ENCODE measurements around the gene KLHL9. TPM values are rescaled to one million over a fixed set of nuclear protein-coding genes. Genes with fewer than 3 reads are reported as not detected.
"Not testable (repeated sequence)": the region's sequence is repeated elsewhere in the genome, so short reads cannot be mapped to it uniquely, and the experiment has no call there.

Gene KLHL9
- polyA plus RNA-seq, result 10 to 100 TPM in 1 of 4 donors, 1 to 10 TPM in 3; 4.6 to 31.5 (median 7.5) TPM
- long read RNA-seq, donor 1, full-length matches to known transcripts, result 60 of 65 reads
- long read RNA-seq, donor 1, partial matches to known transcripts, result 5 of 65 reads
- long read RNA-seq, donor 1, other reads (novel, unspliced or antisense), result 0 of 65 reads
- long read RNA-seq, donor 2, full-length matches to known transcripts, result 14 of 14 reads
- long read RNA-seq, donor 2, partial matches to known transcripts, result 0 of 14 reads
- long read RNA-seq, donor 2, other reads (novel, unspliced or antisense), result 0 of 14 reads
- long read RNA-seq, donor 3, full-length matches to known transcripts, result 34 of 34 reads
- long read RNA-seq, donor 3, partial matches to known transcripts, result 0 of 34 reads
- long read RNA-seq, donor 3, other reads (novel, unspliced or antisense), result 0 of 34 reads
- long read RNA-seq, donor 4, full-length matches to known transcripts, result 2 of 2 reads
- long read RNA-seq, donor 4, partial matches to known transcripts, result 0 of 2 reads
- long read RNA-seq, donor 4, other reads (novel, unspliced or antisense), result 0 of 2 reads
- long read RNA-seq, donor 5, full-length matches to known transcripts, result 13 of 13 reads
- long read RNA-seq, donor 5, partial matches to known transcripts, result 0 of 13 reads
- long read RNA-seq, donor 5, other reads (novel, unspliced or antisense), result 0 of 13 reads
- long read RNA-seq, donor 6, full-length matches to known transcripts, result 19 of 19 reads
- long read RNA-seq, donor 6, partial matches to known transcripts, result 0 of 19 reads
- long read RNA-seq, donor 6, other reads (novel, unspliced or antisense), result 0 of 19 reads
- long read RNA-seq, donor 7, full-length matches to known transcripts, result 31 of 31 reads
- long read RNA-seq, donor 7, partial matches to known transcripts, result 0 of 31 reads
- long read RNA-seq, donor 7, other reads (novel, unspliced or antisense), result 0 of 31 reads
- long read RNA-seq, donor 8, full-length matches to known transcripts, result 5 of 5 reads
- long read RNA-seq, donor 8, partial matches to known transcripts, result 0 of 5 reads
- long read RNA-seq, donor 8, other reads (novel, unspliced or antisense), result 0 of 5 reads
- long read RNA-seq, donor 9, full-length matches to known transcripts, result 8 of 8 reads
- long read RNA-seq, donor 9, partial matches to known transcripts, result 0 of 8 reads
- long read RNA-seq, donor 9, other reads (novel, unspliced or antisense), result 0 of 8 reads
- long read RNA-seq, donor 10, full-length matches to known transcripts, result 43 of 43 reads
- long read RNA-seq, donor 10, partial matches to known transcripts, result 0 of 43 reads
- long read RNA-seq, donor 10, other reads (novel, unspliced or antisense), result 0 of 43 reads

- H3K36me3 ChIP-seq (ENCODE audit: control insufficient read depth in 3 of 3, insufficient read depth in 2 of 3, low read depth in 1 of 3, low read length in 3 of 3), result peaks cover 0 to 2% (median 0%) of the 10 kb centered on the region in 3 donors
- peaks cover 0 to 3% (median 1%) of the 10 kb centered on the region in 3 donors for H3K27me3 ChIP-seq (ENCODE audit: control insufficient read depth in 3 of 3, insufficient read depth in 3 of 3, low read length in 3 of 3)
- peak within 1 kb of the TSS; percentile 95 to 99 (median 98) for H3K27ac ChIP-seq (ENCODE audit: low read depth in 1 of 3, low read length in 2 of 3)
- H3K4me3 ChIP-seq (ENCODE audit: low read depth in 1 of 3, low read length in 3 of 3), result peak within 1 kb of the TSS; percentile 72 to 88 (median 84)
- H3K4me1 ChIP-seq (ENCODE audit: control insufficient read depth in 3 of 3, insufficient read depth in 2 of 3, low read depth in 1 of 3, low read length in 2 of 3), result peaks cover 4 to 12% (median 6%) of the 10 kb centered on the region in 3 donors
- WGBS, 3 donors, result 0% methylated on average over 55 of the region's 55 CpGs
- DNase-seq (peak; percentile 94 to 98), FAIRE-seq (no peak)
- H3K9me3 ChIP-seq (ENCODE audit: control insufficient read depth in 2 of 2, insufficient read depth in 1 of 2, low read depth in 1 of 2, low read length in 1 of 2), result no peaks in the 10 kb centered on the region
Measured at GRCh38 chr9:21334701-21335632, at the start of gene KLHL9. Gene KLHL9 (minus strand): TSS chr9:21335404. CDS start chr9:21334859, 545 bp downstream.

- H3K36me3 ChIP-seq (ENCODE audit: control insufficient read depth in 3 of 3, insufficient read depth in 2 of 3, low read depth in 1 of 3, low read length in 3 of 3), result no peaks in the 10 kb centered on the region
- no peak overlapping the region for H3K4me3 ChIP-seq (ENCODE audit: low read depth in 1 of 3, low read length in 3 of 3)
- WGBS, 3 donors, result 39 to 54% (median 47%) methylated on average over 4 of the region's 4 CpGs
- H3K9me3 ChIP-seq (ENCODE audit: control insufficient read depth in 2 of 2, insufficient read depth in 1 of 2, low read depth in 1 of 2, low read length in 1 of 2), result no peaks in the 10 kb centered on the region
- no peaks in the 10 kb centered on the region for H3K4me1 ChIP-seq (ENCODE audit: control insufficient read depth in 3 of 3, insufficient read depth in 2 of 3, low read depth in 1 of 3, low read length in 2 of 3)
- FAIRE-seq, result no peak
- H3K27me3 ChIP-seq (ENCODE audit: control insufficient read depth in 3 of 3, insufficient read depth in 3 of 3, low read length in 3 of 3), result peaks cover 0 to 12% (median 2%) of the 10 kb centered on the region in 3 donors
- DNase-seq, result no peak
- H3K27ac ChIP-seq (ENCODE audit: low read depth in 1 of 3, low read length in 2 of 3), result no peak overlapping the region
Measured at GRCh38 chr9:21383627-21384026, 48.4 kb upstream of the KLHL9 start.

- DNase-seq (peak in 1 of 2 donors; percentile 8), FAIRE-seq (no peak)
- 41 to 53% (median 45%) methylated on average over 5 of the region's 5 CpGs for WGBS, 3 donors
- H3K4me1 ChIP-seq (ENCODE audit: control insufficient read depth in 3 of 3, insufficient read depth in 2 of 3, low read depth in 1 of 3, low read length in 2 of 3), result no peaks in the 10 kb centered on the region
- no peaks in the 10 kb centered on the region for H3K36me3 ChIP-seq (ENCODE audit: control insufficient read depth in 3 of 3, insufficient read depth in 2 of 3, low read depth in 1 of 3, low read length in 3 of 3)
- peaks cover 0 to 12% (median 3%) of the 10 kb centered on the region in 3 donors for H3K27me3 ChIP-seq (ENCODE audit: control insufficient read depth in 3 of 3, insufficient read depth in 3 of 3, low read length in 3 of 3)
- H3K27ac ChIP-seq (ENCODE audit: low read depth in 1 of 3, low read length in 2 of 3), result no peak overlapping the region
- no peaks in the 10 kb centered on the region for H3K9me3 ChIP-seq (ENCODE audit: control insufficient read depth in 2 of 2, insufficient read depth in 1 of 2, low read depth in 1 of 2, low read length in 1 of 2)
- no peak overlapping the region for H3K4me3 ChIP-seq (ENCODE audit: low read depth in 1 of 3, low read length in 3 of 3)
Measured at GRCh38 chr9:21381448-21382339, 46.5 kb upstream of the KLHL9 start.

DNA sequence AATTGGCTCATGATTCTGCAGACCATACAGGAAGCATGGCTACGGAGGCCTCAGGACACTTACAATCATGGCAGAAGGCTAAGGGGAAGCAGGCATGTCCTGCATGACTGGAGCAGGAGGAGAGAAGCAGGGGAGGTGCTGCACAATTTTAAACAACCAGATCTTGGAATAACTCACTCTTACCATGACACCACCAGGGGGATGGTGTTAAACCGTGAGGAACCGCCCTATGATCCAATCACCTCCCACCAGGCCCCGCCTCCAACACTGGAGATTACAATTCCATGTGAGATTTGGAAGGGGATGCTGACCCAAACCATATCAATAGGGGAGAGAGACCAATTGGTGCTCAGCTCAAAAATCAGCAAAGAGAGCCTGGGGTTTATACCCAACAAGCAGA, 36.3 kb upstream of the KLHL9 start:
- H3K27ac ChIP-seq (ENCODE audit: low read depth in 1 of 3, low read length in 2 of 3); H3K36me3 ChIP-seq (ENCODE audit: control insufficient read depth in 3 of 3, insufficient read depth in 2 of 3, low read depth in 1 of 3, low read length in 3 of 3); H3K9me3 ChIP-seq (ENCODE audit: control insufficient read depth in 2 of 2, insufficient read depth in 1 of 2, low read depth in 1 of 2, low read length in 1 of 2); H3K4me1 ChIP-seq (ENCODE audit: control insufficient read depth in 3 of 3, insufficient read depth in 2 of 3, low read depth in 1 of 3, low read length in 2 of 3); FAIRE-seq; DNase-seq; H3K4me3 ChIP-seq (ENCODE audit: low read depth in 1 of 3, low read length in 3 of 3); H3K27me3 ChIP-seq (ENCODE audit: control insufficient read depth in 3 of 3, insufficient read depth in 3 of 3, low read length in 3 of 3): not testable (repeated sequence)
- WGBS, 3 donors, result 73 to 75% (median 73%) methylated on average over 4 of the region's 4 CpGs

DNA sequence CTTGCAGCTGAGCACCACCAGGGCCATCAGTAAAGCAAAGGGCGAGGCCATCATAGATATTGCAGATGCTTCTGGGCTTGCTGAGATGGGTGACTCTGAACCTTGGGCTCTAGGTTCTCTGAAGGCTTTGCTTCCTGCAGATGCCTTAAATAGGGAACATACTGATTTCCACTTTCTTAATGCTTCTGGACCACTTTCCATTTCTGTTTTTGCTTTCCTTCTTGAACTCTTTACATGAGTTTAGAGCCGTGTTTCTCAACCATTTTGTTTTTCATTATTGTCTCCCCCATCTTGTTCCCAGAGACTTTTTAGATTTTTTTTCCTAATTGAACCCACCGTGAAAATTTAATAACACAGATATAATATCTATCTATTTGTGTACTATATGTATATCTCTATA, 32.8 kb upstream of the KLHL9 start, which contains the start of gene IFNA13:
Gene IFNA13, minus strand, starts transcription at position 101 of the 400 bp plus-strand sequence. Its CDS starts 47 bp downstream, at position 54.
- FAIRE-seq (no peak), DNase-seq (no peak)
- Histone ChIP-seq H3K27me3 (ENCODE audit: control insufficient read depth in 3 of 3, insufficient read depth in 3 of 3, low read length in 3 of 3) (peaks cover 0 to 3% (median 2%) of the 10 kb centered on the region in 3 donors), H3K4me1 (ENCODE audit: control insufficient read depth in 3 of 3, insufficient read depth in 2 of 3, low read depth in 1 of 3, low read length in 2 of 3) (no peaks in the 10 kb centered on the region), H3K27ac (ENCODE audit: low read depth in 1 of 3, low read length in 2 of 3) (no peak within 1 kb of the TSS), H3K36me3 (ENCODE audit: control insufficient read depth in 3 of 3, insufficient read depth in 2 of 3, low read depth in 1 of 3, low read length in 3 of 3) (no peaks in the 10 kb centered on the region), H3K4me3 (ENCODE audit: low read depth in 1 of 3, low read length in 3 of 3) (no peak within 1 kb of the TSS), H3K9me3 (ENCODE audit: control insufficient read depth in 2 of 2, insufficient read depth in 1 of 2, low read depth in 1 of 2, low read length in 1 of 2) (no peaks in the 10 kb centered on the region)
- WGBS, 3 donors, result 84 to 88% (median 85%) methylated on average over 3 of the region's 3 CpGs

- H3K9me3 ChIP-seq (ENCODE audit: control insufficient read depth in 2 of 2, insufficient read depth in 1 of 2, low read depth in 1 of 2, low read length in 1 of 2); DNase-seq; H3K4me3 ChIP-seq (ENCODE audit: low read depth in 1 of 3, low read length in 3 of 3); H3K4me1 ChIP-seq (ENCODE audit: control insufficient read depth in 3 of 3, insufficient read depth in 2 of 3, low read depth in 1 of 3, low read length in 2 of 3); H3K36me3 ChIP-seq (ENCODE audit: control insufficient read depth in 3 of 3, insufficient read depth in 2 of 3, low read depth in 1 of 3, low read length in 3 of 3); H3K27me3 ChIP-seq (ENCODE audit: control insufficient read depth in 3 of 3, insufficient read depth in 3 of 3, low read length in 3 of 3); H3K27ac ChIP-seq (ENCODE audit: low read depth in 1 of 3, low read length in 2 of 3): not testable (repeated sequence)
- WGBS, 3 donors, result 91 to 93% (median 92%) methylated on average over 1 of the region's 2 CpGs
- FAIRE-seq, result peak; percentile 51
Measured at GRCh38 chr9:21367169-21367568, 32.0 kb upstream of the KLHL9 start.

GRCh38 chr9:21362287-21362686, 27.1 kb upstream of the KLHL9 start:
- no peak for DNase-seq
- Histone ChIP-seq H3K4me1 (ENCODE audit: control insufficient read depth in 3 of 3, insufficient read depth in 2 of 3, low read depth in 1 of 3, low read length in 2 of 3) (no peaks in the 10 kb centered on the region), H3K27ac (ENCODE audit: low read depth in 1 of 3, low read length in 2 of 3) (no peak overlapping the region), H3K9me3 (ENCODE audit: control insufficient read depth in 2 of 2, insufficient read depth in 1 of 2, low read depth in 1 of 2, low read length in 1 of 2) (no peaks in the 10 kb centered on the region), H3K4me3 (ENCODE audit: low read depth in 1 of 3, low read length in 3 of 3) (no peak overlapping the region), H3K36me3 (ENCODE audit: control insufficient read depth in 3 of 3, insufficient read depth in 2 of 3, low read depth in 1 of 3, low read length in 3 of 3) (no peaks in the 10 kb centered on the region), H3K27me3 (ENCODE audit: control insufficient read depth in 3 of 3, insufficient read depth in 3 of 3, low read length in 3 of 3) (peaks cover 0 to 3% (median 0%) of the 10 kb centered on the region in 3 donors)
- no peak for FAIRE-seq
- WGBS, 3 donors, result 70 to 84% (median 77%) methylated on average over 8 of the region's 8 CpGs
